ENCODE measurements around the gene IL10RA. TPM values are rescaled to one million over a fixed set of nuclear protein-coding genes. Genes with fewer than 3 reads are reported as not detected.

Gene IL10RA
- total RNA-seq, 2 donors from 2014 or later, result 7.3 to 10.2 TPM

DNA sequence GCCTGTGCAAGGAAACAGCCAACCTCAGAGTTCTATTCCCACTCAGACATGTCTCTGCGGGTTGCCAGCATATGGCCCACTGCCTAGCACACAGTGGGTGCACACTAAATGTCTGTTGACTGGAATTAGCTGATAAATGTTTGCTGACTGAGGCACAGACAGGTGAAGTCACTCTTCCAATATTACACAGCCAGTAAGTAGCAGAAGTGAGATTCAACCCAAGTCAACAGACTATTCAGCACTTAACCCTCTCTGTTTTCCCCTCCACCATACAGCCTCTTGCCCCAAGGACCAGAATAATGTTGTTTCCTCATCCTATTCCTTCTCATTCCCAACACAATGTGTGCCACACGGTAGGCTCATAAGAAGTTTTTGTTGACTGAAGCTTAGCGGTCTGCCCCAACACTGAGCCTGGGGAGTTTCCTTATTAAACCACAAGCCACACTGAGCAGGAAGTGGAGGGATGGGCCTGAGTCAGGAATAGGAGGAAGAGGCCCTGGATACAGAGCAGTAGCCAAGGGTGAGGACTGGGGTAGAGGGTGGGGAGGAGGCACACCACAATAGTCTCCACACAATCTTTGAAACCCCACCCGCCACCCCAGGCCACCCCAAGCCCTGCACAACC, 15.7 kb upstream of the IL10RA start:
- ATAC-seq, result no peak
- H3K27ac ChIP-seq, result no peak overlapping the region
- intact Hi-C loops (cut with DNase I), result no loop called here

GRCh38 chr11:117972044-117972443, 14.2 kb upstream of the IL10RA start:
- no peak for DNase-seq
- no peaks in the 10 kb centered on the region for H3K9me3 ChIP-seq
- no peak overlapping the region for H3K4me3 ChIP-seq
- no peaks in the 10 kb centered on the region for H3K27me3 ChIP-seq
- no peaks in the 10 kb centered on the region for H3K36me3 ChIP-seq (replicated peaks in 1 of 2; ENCODE audit: insufficient read depth in 1 of 2, low read depth in 2 of 2)
- peaks cover 13% of the 10 kb centered on the region for H3K4me1 ChIP-seq
- ATAC-seq, result no peak
- 87 to 93% methylated on average over 10 of the region's 10 CpGs for WGBS, 2 donors
- intact Hi-C loops (cut with DNase I), result no loop called here
- TF ChIP-seq, protein P1, sequence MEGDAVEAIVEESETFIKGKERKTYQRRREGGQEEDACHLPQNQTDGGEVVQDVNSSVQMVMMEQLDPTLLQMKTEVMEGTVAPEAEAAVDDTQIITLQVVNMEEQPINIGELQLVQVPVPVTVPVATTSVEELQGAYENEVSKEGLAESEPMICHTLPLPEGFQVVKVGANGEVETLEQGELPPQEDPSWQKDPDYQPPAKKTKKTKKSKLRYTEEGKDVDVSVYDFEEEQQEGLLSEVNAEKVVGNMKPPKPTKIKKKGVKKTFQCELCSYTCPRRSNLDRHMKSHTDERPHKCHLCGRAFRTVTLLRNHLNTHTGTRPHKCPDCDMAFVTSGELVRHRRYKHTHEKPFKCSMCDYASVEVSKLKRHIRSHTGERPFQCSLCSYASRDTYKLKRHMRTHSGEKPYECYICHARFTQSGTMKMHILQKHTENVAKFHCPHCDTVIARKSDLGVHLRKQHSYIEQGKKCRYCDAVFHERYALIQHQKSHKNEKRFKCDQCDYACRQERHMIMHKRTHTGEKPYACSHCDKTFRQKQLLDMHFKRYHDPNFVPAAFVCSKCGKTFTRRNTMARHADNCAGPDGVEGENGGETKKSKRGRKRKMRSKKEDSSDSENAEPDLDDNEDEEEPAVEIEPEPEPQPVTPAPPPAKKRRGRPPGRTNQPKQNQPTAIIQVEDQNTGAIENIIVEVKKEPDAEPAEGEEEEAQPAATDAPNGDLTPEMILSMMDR (IDR thresholded peaks at IDR 0.05), result no peak
- TF ChIP-seq POLR2A (IDR thresholded peaks at IDR 0.05), result no peak
- no peak overlapping the region for H3K27ac ChIP-seq

More for the DNA sequence above, 15.7 kb upstream of the IL10RA start:
- 67 to 81% methylated on average over 3 to 4 of the region's 4 CpGs for WGBS, 2 donors
- no peak overlapping the region for H3K4me3 ChIP-seq
- H3K36me3 ChIP-seq (replicated peaks in 1 of 2; ENCODE audit: insufficient read depth in 1 of 2, low read depth in 2 of 2), result no peaks in the 10 kb centered on the region
- H3K4me1 ChIP-seq, result peaks cover 13% of the 10 kb centered on the region
- no peak for TF ChIP-seq POLR2A (IDR thresholded peaks at IDR 0.05)
- TF ChIP-seq, protein P1 (IDR thresholded peaks at IDR 0.05), result no peak
- peak in 1 of 4 donors; percentile 40 for DNase-seq
- H3K27me3 ChIP-seq, result no peaks in the 10 kb centered on the region
- H3K9me3 ChIP-seq, result no peaks in the 10 kb centered on the region

GRCh38 chr11:117972629-117973502, 13.3 kb upstream of the IL10RA start:
- TF ChIP-seq, protein P1 (IDR thresholded peaks at IDR 0.05), result no peak
- TF ChIP-seq POLR2A (IDR thresholded peaks at IDR 0.05), result no peak
- no peaks in the 10 kb centered on the region for H3K9me3 ChIP-seq
- DNase-seq (no peak), ATAC-seq (peak; percentile 56)
- no peaks in the 10 kb centered on the region for H3K27me3 ChIP-seq
- no peak overlapping the region for H3K27ac ChIP-seq
- H3K36me3 ChIP-seq (replicated peaks in 1 of 2; ENCODE audit: insufficient read depth in 1 of 2, low read depth in 2 of 2), result no peaks in the 10 kb centered on the region
- intact Hi-C loops (cut with DNase I), result no loop called here
- H3K4me3 ChIP-seq, result no peak overlapping the region
- H3K4me1 ChIP-seq, result peaks cover 13% of the 10 kb centered on the region
- 24 to 26% methylated on average over 9 of the region's 9 CpGs for WGBS, 2 donors

GRCh38 chr11:117973503-117973860, 12.7 kb upstream of the IL10RA start:
- Histone ChIP-seq H3K9me3 (no peaks in the 10 kb centered on the region), H3K36me3 (replicated peaks in 1 of 2; ENCODE audit: insufficient read depth in 1 of 2, low read depth in 2 of 2) (no peaks in the 10 kb centered on the region), H3K27me3 (no peaks in the 10 kb centered on the region), H3K4me1 (peaks cover 13% of the 10 kb centered on the region), H3K4me3 (no peak overlapping the region), H3K27ac (no peak overlapping the region)
- no peak for ATAC-seq
- 88 to 90% methylated on average over 4 of the region's 4 CpGs for whole genome bisulfite sequencing, 2 donors
- intact Hi-C loops (cut with DNase I), result no loop called here
- TF ChIP-seq, protein P1 (IDR thresholded peaks at IDR 0.05), result no peak
- no peak for TF ChIP-seq POLR2A (IDR thresholded peaks at IDR 0.05)
- DNase-seq, result no peak

Measured in body of pancreas (tissue), 4 donors.